Measurements from ENCODE around the gene LYPD1.
"Not testable (repeated sequence)": the region's sequence is repeated elsewhere in the genome, so short reads cannot be mapped to it uniquely, and the experiment has no call there.

The LYPD1 gene, protein sequence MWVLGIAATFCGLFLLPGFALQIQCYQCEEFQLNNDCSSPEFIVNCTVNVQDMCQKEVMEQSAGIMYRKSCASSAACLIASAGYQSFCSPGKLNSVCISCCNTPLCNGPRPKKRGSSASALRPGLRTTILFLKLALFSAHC

DNA sequence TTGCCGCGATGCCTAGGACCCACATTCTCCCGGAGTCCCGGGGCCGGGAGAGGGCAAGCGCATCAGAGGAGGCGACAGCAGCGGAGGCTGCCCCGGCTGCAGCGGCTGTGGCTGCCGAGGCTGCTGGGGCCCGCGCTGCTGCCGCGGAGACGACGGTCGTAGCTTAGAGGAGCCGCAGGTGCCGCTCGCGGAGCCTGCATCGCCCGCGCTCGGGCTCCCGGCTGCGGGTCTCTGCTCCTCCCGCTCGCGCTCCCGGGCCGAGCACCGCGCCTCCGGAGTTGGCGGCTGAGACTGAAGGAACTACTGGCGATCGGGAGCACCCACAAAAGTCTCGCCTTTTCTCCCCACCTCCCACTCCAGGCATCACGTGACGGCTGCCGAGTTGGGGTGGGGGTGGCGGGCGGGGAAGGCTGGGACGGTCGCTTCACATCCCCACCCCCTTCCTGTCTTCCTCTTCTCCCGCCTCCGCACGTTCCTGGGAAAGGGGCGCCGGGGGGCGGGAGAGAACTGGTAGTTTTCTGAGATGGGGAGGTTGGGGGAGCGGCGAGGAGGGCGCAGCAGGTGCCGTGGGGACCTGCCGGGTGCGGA lies at the start of gene LYPD1:
Gene LYPD1, minus strand, starts transcription at position 298 of the 588 bp plus-strand sequence. Its CDS starts 273 bp downstream, at position 25.
- in situ Hi-C loops (cut with MboI; ENCODE audit: low sequenced_read_pairs), result no loop called here

DNA sequence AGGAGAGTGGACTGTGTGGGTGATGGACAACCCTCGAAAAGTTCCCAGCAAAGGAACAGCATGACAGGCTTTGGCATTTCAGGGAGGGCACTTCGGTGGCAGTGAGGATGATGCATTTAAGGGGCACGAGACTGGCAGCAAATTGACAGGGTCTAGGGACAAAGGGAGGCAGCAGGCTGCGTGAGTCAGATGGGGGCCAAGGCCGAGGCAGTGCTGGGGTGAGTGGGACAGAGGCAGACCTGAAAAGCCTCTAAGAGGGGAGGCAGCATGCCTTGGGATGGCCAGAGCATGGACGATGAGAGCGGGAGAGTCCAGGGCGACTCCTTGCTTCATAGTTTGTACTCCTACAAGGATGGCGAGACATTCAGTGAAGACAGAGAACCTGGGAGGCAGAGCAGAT lies 49.5 kb upstream of the LYPD1 start:
- in situ Hi-C loops (cut with MboI; ENCODE audit: low sequenced_read_pairs), result no loop called here

DNA sequence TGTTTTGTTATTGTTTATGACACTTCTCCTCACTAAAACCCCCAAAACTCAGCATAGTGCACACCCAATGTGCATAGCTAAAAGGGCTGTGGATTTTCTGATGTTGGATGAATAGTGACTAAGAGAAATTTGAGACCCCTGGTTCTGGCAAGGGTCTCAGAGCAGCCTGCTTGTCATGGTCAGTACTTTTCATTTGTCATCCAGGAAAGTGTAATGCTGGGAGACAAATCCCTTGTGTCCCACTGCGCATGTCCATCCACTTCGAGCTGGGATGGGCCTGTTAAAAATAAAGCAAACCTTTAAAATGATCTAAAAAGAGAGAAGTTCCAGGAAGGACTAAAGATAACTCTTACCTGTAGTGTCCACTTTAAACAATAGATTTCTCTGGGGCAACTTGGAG lies 46.9 kb upstream of the LYPD1 start:
- in situ Hi-C loops (cut with MboI; ENCODE audit: low sequenced_read_pairs), result no loop called here

DNA sequence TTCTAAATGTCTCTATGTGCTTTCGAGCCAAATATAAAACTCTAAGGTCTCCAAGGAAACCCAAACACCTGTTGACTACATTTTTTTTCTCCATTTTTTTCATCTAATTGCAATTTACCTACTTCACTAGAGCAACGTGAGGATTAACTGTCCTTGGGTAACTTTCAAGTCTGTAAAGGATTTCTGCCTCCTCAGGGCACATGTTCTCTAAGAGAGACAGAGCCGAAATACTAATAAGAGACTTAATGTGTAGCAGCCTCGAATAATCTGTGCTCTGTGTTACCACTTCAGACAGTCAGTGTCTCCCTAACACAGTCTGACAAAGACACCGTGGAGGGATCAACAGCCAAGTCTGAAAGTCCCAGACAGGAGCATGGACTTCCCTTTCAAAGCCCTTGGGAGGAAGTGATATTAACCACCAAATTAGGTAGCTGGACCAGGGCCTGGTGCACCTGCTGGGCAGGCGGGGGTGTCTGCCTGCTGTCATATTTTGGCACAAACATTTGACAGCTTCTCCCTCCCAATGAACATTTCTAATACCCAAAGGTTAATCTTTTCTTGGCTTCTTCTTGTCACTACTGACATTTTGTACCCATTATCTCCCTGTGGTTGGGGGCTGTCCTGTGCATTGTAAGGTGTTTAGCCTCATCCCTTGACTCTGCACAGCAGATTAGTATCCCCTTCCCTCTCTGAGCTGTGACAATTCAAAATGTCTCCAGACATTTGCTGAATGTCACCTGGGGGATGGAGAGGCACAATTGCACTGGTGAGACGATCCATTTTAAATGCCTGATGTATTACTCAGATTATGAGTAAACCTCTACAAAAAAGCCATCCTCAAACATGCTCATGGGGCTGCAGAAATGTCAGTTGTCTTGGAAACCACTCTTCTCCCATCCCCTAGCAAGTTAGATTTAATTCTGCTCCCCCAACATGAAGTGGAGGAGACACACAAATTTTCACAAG lies 45.7 kb upstream of the LYPD1 start:
- in situ Hi-C loops (cut with MboI; ENCODE audit: low sequenced_read_pairs), result no loop called here

DNA sequence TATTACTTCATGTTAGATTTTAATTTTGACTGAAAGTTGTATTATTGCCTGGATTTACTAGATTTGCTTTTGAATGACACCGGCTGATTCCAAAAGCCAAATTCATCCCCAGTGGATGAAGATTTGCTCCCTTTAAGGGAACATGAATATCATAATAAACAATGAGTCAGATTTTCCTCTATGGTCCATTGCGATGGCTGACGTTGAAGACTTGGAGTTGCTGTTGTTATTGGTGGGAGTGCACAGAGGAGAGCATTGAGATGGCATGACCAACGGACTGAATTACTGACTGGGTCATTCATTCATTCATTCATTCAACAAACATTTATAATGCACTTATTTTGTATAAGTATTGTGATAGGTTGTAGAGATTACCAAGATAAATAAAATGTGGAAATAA lies 33.4 kb upstream of the LYPD1 start:
- in situ Hi-C loops (cut with MboI; ENCODE audit: low sequenced_read_pairs), result no loop called here

DNA sequence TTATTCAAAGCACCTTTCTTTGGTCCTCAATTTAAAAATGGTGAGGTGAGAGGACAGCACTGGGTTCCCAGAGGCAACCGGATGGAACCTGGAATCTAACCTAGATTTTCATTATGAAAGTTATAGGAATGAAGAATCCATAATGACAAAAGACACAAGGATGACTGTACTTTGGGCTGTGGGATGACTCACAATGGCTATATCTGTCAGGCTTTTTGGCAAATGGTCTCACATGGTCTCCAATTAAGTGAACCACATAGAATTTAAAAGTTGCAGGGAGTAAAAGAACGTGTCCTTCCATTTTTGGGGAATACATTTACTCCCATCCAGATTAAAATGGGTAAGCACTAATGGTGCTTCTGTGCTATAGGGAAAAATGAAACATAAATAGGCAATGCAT lies 31.8 kb upstream of the LYPD1 start:
- in situ Hi-C loops (cut with MboI; ENCODE audit: low sequenced_read_pairs), result no loop called here

DNA sequence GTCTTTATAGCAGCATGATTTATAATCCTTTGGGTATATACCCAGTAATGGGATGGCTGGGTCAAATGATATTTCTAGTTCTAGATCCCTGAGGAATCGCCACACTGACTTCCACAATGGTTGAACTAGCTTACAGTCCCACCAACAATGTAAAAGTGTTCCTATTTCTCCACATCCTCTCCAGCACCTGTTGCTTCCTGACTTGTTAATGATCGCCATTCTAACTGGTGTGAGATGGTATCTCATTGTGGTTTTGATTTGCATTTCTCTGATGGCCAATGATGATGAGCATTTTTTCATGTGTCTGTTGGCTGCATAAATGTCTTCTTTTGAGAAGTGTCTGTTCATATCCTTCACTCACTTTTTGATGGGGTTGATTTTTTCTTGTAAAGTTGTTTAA lies 29.8 kb upstream of the LYPD1 start:
- in situ Hi-C loops (cut with MboI; ENCODE audit: low sequenced_read_pairs), result not testable (repeated sequence)

DNA sequence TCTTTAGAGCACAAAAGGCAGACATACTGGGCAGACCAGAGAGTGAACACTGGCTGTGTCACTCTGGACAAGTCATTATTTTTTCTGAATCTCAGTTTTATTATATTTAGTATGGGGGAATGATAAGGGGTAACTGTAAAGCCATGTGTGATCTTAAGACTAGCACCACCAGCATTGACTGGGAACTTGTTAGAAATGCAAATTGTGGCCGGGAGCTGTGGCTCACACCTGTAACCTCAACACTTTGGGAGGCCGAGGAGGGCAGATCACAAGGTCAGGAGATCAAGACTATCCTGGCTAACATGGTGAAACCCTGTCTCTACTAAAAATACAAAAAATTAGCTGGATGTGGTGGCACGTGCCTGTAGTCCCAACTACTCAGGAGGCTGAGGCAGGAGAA lies 28.3 kb upstream of the LYPD1 start:
- in situ Hi-C loops (cut with MboI; ENCODE audit: low sequenced_read_pairs), result not testable (repeated sequence)

DNA sequence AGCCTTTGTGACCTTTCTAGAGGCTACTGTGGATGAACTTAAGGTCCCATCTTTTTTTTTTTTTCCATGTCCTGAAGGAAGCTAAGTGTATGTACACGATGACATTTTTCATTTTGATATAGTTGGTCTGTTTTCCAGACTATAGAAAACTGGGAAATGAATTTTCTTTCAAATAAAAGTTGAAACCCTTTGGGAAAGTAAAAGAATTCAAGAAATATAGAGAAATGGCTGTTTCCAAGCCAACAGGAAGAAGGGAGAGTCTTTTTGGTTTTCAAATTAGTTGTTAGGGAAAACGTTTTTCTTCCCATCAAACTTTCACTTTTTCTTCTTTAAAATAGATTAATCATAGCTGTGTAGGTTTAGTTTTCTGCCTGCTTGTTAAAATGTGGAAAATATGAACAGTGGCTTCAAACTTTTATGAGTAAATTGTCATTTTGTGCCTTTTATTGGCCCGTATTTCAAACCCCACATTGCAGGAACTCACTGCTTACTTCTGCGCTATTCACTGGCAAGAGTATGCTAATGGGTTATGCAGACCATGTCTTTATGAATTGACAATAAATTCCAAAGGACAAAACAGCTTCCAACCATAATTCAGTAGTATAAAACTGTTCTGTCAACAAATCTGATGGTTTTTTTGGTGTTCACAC lies 27.7 kb upstream of the LYPD1 start:
- in situ Hi-C loops (cut with MboI; ENCODE audit: low sequenced_read_pairs), result no loop called here

DNA sequence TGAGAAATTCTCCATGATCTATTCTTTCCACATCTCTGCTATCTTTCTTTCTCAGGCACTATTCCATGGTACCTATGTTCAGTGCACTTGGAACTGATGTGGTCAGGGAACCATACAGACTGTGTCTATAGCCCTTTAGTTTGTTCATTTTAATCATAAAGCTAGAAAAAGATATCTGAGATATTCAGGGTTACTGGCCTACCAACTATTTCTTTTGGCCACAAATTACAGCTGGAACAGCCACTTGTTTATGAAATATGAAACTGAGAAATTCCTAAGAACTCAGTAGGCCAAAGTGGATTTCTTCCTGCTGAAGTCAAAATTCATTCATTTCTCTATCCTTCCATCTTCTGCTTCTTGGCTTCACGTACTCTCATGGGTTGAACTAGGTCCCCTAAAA lies 22.8 kb upstream of the LYPD1 start:
- in situ Hi-C loops (cut with MboI; ENCODE audit: low sequenced_read_pairs), result no loop called here

DNA sequence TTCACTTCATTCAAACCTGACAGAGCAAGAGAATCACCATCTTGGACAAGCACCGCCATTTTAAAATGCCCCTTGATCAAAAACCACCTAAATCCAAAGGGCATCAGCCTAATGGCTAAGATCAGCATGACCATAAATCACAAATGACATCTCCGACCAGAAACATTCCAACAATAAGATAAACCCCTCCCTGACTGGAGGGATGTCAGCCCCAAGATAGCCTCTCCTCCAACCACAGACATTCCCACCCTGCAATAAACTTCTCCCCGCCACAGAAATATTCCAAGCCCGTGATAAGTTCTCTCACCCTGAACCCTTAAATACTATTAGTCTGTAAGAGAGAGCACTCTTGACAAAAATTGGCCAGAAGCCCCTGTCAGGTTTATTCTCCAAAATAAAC lies 21.6 kb upstream of the LYPD1 start:
- in situ Hi-C loops (cut with MboI; ENCODE audit: low sequenced_read_pairs), result no loop called here

DNA sequence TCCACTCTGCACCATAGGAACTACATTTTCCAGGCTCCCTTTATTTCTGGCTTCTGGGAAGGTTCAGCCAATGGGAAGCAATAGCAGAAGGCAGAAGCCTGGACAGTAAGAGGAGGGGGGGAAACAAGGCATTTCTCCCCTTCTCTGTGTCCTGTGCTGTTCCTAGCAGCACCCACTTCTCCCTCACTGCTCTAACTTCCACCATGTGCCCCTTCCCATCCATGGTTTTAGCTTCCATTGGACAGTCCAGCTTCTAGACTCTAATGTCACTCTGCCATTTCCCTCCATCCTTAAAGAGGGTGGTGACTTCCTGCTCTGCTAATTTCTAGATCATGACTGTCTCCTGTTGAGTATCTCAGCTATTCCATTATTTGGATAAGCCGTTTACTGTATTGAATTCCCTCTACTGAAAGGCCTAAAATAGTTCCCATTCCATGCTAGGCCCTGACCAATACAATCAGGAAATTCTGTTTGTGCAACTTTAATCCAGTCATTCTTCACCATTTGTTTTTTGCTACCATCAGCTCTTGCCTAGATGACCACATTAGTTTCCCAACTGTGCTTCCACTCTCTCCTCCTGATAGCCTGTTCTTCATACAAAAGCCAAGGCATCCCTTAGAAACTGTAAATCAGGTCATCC lies 20.8 kb upstream of the LYPD1 start:
- in situ Hi-C loops (cut with MboI; ENCODE audit: low sequenced_read_pairs), result no loop called here

DNA sequence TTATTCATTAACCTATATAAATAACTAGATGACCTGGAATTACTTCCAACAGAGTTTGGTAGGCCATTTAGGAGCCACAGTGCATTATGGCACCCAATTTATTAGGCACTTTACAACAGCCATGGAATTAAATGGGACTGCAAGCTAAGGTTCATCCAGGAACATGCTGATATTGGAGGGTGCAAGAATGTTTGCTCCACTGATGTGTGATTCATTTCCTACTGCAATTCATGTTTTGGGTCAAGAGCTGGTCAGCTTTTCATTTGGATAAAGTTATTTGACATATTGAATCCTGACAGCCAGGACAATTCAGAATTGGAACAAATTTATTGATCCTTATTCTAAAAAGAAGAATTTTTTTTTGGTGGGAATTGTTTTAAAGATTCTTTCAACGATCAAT lies 11.8 kb upstream of the LYPD1 start:
- in situ Hi-C loops (cut with MboI; ENCODE audit: low sequenced_read_pairs), result no loop called here

DNA sequence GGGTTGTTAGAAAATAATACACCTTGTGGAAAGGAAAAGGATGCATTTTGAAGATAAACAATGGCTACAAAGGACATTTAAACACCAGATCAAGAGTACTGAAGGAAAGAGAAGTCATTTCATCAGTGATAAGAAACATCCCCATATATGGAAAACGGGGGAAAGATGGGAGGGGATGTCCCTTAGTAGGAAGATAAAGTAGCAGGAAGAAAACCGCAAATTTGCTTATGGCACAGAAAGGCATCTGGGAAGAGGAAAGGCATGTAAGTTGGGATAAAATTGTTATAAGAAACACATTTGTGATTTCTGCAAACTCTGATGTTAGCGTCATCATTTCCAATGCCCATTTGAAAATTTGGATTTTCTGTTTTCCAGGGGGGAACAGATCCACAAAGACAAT lies 10.5 kb upstream of the LYPD1 start:
- in situ Hi-C loops (cut with MboI; ENCODE audit: low sequenced_read_pairs), result no loop called here

DNA sequence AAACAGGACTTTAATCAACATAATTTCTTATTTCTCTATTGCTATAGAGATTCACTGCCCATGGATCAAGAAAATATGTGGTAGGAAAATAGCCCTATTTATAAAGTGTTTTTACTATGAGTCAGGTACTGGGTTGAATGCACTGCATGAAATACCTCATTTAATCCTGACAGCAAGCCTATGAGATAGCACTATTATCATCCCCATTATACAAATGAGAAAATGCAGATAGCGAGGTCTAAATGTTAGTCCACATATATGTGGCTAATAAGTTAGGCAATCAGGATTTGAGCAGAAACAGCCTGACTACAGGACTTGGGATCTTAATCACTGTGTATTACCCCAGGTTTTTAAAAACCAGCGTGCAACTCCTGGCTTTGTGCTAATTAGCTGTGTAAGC lies 8.5 kb upstream of the LYPD1 start:
- in situ Hi-C loops (cut with MboI; ENCODE audit: low sequenced_read_pairs), result no loop called here

DNA sequence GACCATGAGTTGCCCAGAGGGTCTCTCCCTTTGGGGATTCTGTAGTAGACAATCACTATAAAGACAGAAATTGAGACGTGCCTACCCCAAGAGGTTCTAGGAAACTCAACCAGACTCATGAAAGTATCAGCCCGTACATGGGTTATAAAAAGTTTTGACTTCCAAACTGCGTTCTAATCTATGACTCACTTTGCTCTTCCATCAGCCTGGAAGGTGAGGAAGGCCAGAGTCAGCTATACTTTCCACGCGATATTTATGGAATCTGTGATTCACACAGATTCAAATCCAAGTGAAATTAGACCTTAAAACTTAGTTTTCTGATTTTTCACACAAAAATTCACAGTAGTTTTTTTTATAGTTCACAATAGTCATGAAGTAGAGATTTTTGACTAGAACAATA lies 7.7 kb upstream of the LYPD1 start:
- in situ Hi-C loops (cut with MboI; ENCODE audit: low sequenced_read_pairs), result no loop called here

DNA sequence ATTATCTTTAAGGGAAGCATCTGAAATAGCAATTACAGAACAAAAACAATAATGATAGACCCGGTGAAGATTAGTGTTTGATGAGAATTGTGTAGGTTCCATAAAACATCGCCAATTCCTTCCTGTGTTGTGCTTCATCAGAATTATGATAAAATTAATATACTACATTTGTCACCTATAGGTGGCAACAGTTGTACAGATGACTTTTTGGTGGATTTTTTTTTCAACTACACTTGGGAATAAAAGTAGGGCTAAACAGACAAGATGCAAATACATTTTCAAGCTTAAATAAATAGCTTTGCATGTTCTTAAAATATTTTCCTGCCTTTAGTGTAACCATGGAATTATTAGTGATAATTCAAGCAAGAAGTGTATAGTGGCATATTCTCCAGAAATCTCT lies 7.0 kb upstream of the LYPD1 start:
- in situ Hi-C loops (cut with MboI; ENCODE audit: low sequenced_read_pairs), result no loop called here

DNA sequence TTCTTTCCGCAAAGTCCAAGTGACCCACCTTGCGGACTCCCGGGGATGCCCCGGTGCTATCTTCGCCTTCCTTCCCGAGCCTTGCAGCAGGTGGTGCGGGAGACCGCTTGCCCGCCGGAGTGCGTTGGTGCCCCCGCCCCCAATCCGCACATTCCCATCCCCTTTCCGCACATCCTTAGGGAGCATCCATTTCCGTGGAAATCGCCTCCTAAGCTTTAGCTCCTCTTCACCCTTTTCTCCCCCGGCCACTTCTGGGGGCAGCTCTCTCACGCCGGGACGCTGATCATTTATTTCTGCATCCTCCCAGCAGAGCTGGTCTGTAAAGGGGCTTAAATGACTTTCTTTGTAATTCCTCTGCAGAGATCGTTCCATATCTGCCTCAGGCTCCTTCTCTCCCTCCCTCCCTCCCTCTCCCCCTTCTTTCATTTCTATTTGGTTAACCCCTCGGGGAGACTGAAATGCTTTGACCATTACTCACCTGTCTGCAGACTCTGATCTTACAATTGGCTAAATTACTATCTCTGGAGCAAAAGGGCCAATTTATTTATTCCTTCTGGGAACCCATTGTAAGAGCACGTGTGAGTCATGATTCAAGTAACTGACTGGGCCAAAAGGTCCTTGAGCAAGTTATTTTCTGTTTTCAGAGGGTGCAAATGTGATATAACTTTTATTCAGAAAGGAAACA lies 1.3 kb upstream of the LYPD1 start:
- in situ Hi-C loops (cut with MboI; ENCODE audit: low sequenced_read_pairs), result no loop called here

DNA sequence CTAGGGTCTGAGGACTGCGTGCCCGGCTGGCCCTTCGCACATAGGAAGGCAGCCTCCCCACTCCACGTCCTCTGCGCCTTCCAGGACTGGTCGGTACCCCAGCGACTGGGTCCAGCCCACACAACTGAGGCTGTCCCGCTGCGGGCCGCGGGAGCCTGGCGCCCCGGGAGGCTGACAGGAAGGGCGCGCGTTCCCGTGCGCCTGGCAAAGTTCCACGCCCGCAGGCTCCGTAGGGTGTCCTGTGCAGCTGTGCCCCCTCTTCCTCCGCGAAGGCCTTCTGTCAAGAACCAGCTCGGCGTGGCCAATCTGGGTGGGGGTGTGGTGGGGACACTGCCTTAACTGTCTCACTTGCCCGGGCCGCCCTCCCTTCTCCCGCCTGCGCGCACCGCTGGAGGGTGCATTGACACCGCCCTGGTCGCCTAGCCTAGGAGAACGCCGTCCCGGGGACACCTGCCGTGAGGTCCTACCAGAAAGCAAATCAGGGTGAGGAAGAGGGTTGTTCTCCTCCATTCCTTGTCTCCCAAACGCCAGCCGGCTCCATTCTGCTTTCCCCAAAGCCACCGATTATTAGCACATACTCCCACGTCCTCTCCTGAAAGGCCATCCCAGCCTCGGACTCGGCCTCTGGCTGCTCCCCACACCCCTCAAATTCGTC lies 618 bp upstream of the LYPD1 start:
- in situ Hi-C loops (cut with MboI; ENCODE audit: low sequenced_read_pairs), result no loop called here
